Activated naive CD4-positive, alpha-beta T cell (primary cell): Measurements from ENCODE around the gene DNAJC3.
"Not testable (repeated sequence)": the region's sequence is repeated elsewhere in the genome, so short reads cannot be mapped to it uniquely, and the experiment has no call there.

Source experiments
- DNase-seq, 4 experiments: peaks; one replicate each; lab custom pipeline; 2025; lab: John Stamatoyannopoulos, UW

The DNAJC3 gene, protein sequence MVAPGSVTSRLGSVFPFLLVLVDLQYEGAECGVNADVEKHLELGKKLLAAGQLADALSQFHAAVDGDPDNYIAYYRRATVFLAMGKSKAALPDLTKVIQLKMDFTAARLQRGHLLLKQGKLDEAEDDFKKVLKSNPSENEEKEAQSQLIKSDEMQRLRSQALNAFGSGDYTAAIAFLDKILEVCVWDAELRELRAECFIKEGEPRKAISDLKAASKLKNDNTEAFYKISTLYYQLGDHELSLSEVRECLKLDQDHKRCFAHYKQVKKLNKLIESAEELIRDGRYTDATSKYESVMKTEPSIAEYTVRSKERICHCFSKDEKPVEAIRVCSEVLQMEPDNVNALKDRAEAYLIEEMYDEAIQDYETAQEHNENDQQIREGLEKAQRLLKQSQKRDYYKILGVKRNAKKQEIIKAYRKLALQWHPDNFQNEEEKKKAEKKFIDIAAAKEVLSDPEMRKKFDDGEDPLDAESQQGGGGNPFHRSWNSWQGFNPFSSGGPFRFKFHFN

DNA sequence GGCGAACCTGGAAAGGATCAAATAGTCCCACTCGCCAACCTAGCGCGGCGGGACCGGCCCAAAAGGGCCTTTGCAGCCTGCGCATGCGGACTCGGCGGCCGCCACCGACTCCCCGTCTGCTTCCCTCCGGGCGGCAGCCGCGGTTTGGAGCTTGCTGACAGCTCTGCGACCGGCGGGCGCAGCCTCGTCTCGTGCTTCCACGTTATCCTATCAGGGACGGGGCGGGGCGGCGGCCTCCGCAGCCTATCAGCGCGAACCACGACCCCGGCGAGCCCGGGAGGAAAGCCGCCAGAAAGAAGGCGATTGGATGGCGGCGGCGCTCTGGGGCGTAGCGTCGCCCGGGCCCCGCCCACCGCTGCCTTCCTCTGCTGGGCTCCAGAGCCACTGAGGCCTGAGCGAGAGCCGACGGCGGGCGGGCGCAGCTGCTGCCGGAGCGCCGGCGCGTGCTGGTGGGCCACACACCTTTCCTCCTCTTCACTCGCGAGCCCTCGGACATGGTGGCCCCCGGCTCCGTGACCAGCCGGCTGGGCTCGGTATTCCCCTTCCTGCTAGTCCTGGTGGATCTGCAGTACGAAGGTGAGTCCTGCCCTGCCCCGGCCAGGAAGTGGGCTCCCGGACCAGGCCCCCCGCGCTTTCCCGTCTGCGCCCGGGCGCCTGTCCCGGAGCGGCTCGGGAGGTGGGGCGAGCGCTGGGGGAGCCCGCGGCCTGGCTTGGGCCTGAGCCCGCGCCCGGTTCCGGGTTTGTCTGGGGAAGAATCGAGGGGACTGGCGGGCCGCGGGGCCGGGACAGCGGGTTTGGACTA, at the start of gene DNAJC3:
Gene DNAJC3, plus strand, starts transcription at position 378 of the 802 bp plus-strand sequence. Its CDS starts 117 bp downstream, at position 495.
- peak; percentile 92 to 97 (median 94) for DNase-seq

DNA sequence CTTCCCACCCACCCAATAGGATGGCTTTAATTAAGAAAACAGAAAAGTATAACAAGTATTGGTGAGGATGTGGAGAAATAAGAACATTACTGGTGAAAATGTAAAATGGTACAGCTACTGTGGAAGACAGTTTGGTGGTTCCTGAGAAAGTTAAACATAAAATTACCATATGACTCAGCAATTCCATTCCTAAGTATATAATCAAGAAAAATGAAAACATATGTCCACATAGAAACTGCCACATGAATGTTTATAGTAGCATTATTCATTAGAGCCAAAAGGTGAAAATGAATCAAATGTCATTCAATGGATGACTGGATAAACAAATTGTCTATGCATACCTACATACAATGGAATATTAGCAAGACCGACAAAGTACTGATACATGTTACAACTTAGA, 49.3 kb upstream of the DNAJC3 start:
- DNase-seq, result no peak

DNA sequence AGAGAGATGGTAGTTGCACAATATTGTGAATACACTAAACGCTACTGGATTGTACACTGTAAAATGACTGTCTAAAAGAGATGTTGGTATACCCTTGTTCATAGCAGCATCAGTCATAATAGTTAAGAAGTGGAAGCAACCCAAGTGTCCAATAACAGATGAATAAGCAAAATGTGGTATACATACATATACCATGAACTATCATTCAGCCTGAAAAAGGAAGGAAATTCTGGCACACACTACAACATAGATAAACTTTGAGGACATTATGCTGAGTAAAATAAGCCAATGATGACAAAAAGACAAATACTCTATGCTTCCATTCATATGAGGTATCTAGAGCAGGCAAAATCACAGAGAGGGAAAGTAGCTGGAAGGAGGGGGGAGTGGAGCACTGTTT, 48.5 kb upstream of the DNAJC3 start:
- no peak for DNase-seq

DNA sequence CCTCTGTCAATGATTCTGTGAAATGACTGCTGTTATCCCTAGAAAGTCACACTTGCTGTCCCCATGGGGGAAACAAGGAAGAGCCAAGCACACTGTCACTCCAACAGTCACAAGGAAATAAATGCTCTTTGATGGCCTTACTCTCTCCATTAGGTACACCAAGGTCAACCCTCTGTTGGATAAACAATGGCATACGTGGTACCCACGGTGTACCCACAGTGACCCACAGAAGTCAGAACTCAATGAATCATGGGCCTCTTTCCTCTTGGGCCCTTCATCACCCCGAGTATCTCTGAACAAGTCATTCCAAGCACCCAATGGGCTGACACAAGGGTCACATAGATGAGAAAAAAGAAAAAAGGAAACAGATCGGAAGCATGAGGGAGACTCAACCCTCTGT, 47.9 kb upstream of the DNAJC3 start:
- DNase-seq, result no peak

DNA sequence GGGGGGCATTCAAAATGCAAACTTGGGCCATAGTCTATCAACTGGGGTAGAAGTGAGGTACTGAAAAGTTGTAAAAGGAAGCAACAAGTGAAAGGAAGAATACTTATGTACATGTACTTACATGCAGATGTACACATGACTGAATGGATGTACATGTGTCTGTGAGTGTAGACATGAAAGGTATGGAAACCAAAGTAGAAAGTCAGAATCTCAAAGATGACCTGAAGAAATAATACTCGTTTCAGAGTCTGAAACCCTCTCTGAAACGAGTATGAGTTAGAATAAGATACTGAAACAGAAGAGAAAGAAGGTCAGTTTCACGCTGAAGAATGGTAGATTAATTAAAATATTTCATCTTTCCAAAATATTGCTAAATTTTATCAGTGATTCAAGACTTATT, 46.3 kb upstream of the DNAJC3 start:
- no peak for DNase-seq

DNA sequence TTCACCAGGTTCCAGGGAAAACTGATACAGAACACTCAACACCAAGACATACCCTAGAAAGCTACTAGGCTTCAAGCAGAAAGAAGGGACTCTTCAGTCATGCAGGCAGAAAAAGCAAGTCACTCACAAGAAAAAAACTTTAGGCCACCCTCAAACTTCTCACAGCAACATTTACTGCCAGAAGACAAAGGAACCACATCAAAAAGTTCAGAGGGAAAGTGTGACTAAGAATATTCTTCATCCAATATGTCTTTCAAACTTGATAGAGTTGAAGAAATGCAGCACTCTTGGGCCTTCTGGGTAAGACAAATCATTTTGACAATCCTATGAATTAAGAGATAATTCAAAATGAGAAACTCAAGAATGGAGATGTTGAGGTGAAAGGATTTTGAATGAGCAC, 40.1 kb upstream of the DNAJC3 start:
- no peak for DNase-seq

DNA sequence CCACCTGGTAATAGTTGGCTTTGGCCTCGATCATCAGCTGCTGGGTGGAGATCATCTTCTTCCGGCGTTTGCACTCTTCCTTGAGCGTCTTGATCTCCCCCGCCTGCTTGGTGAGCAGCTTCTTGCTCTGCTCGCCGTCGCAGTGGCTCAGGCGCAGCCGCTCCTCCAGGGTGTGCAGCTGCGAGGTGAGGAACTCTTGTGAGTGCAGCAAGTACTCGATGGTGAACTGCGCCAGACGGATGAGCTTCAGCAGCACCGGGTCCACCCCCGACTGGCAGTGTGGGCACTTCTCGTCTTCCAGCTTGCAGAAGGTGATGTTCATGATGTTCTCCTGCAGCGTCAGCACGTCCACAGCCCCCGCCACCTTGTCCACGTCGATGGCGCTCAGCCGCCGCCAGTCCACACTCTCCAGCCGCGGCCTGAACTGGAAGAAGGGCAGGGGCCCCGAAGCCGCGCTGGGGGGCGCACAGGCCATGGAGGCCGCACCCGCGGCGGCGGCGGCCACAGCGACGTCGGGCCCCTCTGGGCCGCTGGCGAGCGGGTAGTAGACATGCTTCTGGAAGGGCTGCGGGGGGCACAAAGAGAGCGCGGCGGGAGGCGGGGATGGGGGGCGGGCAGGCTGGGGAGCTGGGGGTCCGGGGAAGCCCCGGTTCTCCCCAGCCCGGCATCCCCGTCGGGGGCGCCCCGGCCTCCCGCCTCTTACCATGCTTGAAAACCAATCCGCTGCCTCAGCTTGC, 35.5 kb upstream of the DNAJC3 start:
- DNase-seq, result no peak

DNA sequence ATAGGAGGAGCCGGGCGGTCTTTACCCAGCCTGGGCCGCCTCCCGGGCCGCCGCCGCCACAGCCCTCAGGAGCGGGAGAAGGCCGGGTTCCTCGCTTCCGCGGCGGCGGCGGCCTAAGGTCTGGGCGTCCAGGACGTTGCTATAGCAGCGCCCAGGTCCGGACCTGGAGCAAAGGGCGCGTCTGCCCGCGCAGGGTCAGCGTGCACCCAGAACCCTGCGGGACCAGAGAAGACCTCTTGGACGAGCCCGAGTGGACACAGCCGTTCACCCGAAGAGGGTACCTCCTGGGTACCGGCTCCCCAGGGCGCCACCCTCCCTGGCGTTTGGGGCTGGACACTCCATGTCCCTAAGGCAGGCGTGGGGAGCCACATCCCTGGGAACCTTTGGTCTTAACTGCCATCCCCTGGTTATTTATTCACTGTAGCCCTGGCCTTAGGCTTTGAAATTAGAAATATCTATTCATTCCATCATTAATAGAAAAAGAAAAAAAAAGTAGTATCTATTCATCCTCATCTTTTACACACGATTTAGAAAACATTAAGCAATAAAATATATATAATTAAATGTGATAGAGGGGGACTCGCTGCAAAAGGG, 34.8 kb upstream of the DNAJC3 start:
- DNase-seq, result no peak

DNA sequence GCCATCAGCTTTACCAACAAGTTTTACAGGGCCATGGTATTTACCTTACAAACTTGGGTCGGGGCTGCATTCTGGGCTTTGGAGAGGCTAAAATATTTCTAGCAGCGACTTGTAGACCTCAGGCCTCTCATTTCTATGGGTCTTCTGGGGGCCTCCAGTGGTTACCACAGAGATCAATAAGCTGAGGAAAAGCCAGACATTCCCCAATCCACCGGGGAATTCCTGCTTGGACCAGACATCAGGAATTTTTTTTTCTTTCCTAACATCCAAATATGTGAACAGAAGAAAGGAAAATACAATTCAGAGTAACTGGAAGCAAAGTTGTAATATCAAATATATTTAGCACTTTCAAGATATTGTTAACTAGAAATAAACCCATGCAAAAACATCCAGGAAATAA, 33.9 kb upstream of the DNAJC3 start:
- no peak for DNase-seq

DNA sequence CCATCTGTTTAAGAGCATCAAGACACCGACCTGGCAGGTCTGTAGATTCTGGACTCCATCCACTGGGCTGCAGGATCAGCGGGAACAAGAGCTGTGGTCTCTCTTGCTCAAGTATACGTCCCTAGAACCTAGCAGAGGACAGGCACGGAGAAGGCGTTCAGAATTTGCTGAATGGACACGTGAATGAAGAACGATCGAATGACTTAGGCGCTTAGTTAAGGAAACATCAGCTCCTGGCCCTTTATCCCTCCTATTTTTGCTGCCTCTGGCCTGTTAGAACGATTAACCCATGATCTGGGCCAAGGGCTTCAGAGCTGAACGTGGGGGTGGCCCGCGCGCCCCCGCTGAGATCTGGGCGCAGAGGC, 33.4 kb upstream of the DNAJC3 start:
- DNase-seq, result no peak

DNA sequence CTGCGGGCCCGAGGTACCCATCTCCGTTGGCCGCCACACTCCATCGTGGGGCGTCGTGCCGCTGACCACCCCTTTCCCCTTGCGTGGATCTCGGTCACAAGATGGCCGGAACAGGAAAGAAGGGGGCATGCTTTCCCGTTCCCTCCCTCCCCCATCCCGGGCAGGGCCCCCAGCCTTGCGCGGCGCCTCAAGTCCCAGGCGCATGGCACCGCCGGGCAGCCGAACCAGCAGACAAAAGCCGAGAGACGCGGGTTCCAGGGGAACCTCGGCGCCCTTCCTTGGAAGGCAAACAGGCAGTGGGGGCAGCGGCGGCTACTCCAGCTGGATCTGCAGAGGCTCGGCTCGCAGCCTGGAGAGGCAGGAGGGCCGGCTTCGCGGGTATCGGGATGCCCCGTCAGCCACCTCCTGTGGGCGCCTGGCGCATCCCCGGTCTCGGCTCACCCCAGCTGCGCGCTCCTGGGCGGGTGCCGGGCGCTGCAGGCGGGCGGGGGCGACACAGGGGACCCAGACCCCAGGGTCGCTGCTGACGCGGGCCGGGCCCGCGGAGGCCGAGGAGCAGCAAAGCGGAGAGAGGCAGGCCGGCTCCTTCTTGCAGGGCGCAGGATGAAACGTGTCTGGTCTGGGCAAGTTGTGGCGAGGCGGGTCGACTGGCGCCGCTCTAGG, 32.9 kb upstream of the DNAJC3 start:
- DNase-seq, result no peak

DNA sequence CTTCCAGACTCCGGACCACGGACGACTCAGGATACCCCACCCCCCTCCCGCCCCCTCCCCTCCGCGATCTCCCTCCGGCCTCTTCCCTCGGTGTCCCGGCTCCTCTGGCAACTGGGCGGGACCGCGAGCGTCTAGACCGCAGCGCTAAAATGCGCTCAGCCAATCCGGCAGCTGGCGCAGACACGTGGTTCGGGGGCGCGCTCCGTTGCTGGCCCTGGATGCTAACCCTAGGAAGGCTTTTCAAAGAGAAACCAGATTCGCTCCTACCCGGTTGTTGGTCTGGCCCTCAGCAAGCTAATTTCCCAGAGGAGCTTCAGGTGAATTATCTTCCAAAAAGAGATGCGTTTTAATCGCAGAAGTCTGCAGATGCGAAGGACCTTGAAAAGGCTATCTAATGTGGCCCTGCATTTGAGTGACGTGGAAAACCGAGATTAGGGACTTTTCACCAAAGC, 32.3 kb upstream of the DNAJC3 start, which contains the start of gene DZIP1:
Gene DZIP1, minus strand, starts transcription at position 106 of the 452 bp plus-strand sequence. CDS start 2,677 bp downstream, outside the sequence.
- no peak for DNase-seq

DNA sequence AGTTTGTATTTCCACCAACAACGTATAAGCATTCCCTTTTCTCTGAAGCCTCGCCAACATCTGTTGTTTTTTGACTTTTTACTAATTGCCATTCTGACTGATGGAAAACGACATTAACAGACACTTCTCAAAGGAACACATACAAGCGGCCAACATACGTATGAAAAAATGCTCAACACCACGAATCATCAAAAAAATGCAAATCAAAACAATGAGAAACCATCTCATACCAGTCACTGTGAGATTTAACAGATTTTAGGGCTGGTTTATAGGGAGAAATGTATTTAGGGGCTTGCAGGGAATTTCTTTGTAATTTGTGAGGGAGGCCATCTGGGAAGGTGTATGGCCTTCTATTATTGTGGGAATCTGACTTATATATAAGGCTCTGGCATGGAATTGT, 29.6 kb upstream of the DNAJC3 start:
- no peak for DNase-seq

DNA sequence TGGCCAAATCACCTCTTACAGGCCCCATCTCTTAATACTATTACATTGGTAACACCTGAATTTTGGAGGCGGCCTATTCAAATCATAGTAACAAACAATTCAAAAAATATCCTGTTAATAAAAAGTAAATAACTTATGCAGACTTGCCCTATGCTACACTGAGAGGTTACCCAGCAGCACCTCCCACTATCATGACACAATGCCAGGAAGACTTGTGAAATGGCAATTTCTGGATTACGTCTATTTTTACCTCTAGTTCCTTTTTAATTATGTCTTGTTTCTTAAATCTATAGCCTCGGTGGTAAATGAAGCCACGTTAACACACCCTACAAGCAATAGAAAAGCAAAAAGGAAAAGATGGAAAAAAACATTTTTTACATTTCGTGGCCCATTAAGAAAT, 26.2 kb upstream of the DNAJC3 start:
- no peak for DNase-seq

DNA sequence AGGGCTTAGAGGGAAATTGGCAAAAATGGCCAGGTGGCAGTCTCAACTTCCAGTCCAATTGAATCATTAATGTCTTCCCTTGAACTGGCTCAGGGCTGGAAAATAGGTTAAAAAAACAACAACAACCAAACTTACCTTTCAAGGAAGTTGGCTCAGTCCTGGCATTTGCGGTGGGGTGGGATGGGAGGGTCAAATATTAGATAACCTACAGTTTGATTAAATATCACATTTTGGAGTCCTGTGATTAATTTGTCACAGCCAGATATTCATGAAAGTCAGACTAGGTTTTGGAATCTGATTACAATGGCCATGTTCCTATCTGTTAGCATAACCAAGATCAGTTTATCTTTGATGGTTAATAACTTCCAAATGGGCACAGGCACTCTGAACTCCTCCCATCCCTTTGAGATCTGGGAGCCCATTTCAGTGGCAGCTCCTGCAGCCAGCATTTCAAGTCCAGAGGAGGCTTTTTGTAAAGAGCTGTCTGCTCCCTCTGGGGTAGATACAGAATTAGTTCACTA, 24.6 kb upstream of the DNAJC3 start:
- DNase-seq, result no peak

DNA sequence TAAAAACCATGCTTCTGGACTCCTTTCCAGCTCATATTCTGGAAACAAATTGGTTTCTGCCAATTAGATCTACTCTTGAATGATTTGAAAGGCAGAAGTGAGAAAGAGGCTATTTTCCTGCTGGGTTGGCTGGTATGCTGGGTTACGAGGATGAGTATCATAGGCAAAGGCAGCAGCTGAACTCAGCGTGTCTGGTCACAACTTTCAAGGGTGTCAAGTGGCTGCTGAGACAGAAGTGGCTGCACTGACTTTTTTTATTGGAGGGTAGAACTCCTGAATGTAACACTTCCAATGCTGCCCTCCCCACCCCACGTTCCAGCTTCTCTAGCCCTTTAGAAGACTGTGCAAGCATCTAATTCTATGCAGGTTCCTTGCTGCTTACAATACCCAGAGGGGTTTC, 24.1 kb upstream of the DNAJC3 start:
- DNase-seq, result no peak

DNA sequence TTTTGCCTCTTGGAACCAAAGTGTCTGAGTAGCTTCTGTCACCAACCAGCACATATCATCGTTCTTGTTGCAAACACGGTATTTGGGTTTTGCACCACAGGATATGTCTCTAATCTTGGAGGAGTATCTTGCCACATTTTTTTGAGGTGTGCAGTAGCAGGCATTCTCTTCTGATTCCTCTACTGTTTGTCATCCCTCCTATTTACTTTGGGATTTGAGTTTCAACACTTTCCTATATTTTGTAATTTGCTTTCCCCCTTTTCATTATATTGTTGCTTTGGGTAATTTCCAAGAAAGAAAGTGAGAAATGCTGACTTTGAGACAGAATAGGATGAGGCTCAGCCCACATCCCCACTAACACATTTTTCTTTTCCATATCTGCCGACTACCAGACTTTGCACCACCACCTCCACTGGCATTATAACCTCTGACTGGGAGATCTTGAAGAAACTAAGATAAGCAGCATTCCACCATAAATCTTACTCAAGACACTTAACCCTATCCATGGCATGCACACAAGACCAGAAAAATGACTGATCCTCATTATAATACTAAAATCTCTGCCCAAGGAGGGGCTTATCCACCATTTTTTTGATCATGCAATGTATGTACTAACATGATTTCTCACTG, 20.4 kb upstream of the DNAJC3 start:
- no peak for DNase-seq

DNA sequence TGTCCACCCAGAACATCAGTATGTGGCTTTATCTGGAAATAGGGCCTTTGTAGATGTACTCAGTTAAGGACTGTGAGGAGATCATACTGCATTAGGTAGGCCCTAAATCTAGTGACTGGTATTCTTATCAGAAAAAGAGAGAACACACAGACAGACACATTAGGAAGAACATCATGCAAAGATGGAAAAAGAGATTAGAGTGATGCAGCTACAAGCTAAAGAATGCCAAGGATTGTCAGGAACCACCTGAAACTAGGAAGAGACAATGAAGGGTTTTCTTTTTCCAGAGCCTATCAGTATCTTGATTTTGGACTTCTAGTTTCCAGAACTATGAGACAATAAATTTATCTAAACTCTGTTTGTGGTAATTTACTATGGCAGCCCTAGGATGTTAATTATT, 17.4 kb upstream of the DNAJC3 start:
- DNase-seq, result no peak

DNA sequence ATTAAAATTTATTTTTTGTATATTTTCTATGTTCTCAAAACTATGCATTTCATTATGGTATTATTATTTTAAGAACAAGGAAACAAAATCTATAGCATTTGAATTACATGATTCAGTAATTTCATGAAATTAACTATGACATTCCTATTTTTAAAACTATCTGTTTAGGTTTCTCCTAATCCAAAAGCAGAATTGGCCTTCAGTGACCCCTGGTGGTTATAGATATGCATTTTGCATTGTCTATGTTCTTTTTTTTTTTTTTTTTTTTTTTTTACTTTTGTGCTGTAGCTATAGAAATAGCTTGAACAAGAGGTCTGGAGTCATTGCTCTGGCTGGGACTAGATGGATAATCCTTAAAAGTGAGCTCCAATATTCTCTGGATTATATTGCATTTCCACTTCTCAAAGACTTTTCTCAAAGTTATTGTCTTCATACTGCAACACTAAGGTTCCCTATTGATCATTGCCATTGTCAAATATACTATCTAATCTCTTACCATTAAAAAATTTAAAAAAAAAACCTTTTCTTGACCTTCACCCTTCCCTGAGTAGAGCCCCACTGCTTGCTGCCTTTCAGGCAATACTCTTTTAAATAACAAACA, 15.9 kb upstream of the DNAJC3 start:
- no peak for DNase-seq

DNA sequence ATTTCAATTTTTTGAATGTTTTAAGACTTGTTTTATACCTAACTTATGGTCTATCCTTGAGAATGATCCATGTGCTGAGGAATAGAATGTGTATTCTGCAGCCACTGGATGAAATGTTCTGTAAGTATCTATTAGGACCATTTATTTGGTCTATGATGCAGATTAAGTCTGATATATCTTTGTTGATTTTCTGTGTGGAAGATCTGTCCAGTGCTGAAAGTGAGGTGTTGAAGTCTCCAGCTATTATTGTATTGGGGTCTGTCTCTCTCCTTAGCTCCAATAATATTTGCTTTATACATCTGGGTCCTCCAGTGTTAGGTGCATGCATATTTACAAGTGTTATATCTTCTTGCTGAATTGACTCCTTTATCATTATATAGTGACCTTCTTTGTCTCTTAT, 9.7 kb upstream of the DNAJC3 start:
- not testable (repeated sequence) for DNase-seq
